Skeletal muscle tissue (tissue), 4 donors: ENCODE measurements around the gene EFCAB6. TPM values are rescaled to one million over a fixed set of nuclear protein-coding genes. Genes with fewer than 3 reads are reported as not detected.
A peak's percentile ranks its signal among the peaks of the same experiment; 100 is the strongest.

Source experiments
- H3K27ac ChIP-seq: one replicate; pipeline ENCODE4 v1.7.0; 2013; ENCODE audit warnings: mild to moderate bottlenecking, low read depth, low read length, inconsistent platforms
- H3K27me3 ChIP-seq, 3 donors: one replicate each; pipeline ENCODE4 v1.7.0; 2013; ENCODE audit warnings: low read length in 3 of 3; ENCODE audit not compliant: control insufficient read depth in 3 of 3, insufficient read depth in 3 of 3
- H3K36me3 ChIP-seq, 3 donors: one replicate each; pipeline ENCODE4 v1.7.0; 2013; ENCODE audit warnings: low read length in 3 of 3; ENCODE audit not compliant: control insufficient read depth in 3 of 3, insufficient read depth in 3 of 3
- H3K4me1 ChIP-seq, 3 donors: one replicate each; pipeline ENCODE4 v1.7.0; 2013; ENCODE audit warnings: low read length in 3 of 3, mild to moderate bottlenecking in 3 of 3; ENCODE audit not compliant: control insufficient read depth in 3 of 3, insufficient read depth in 3 of 3
- H3K4me3 ChIP-seq, 3 donors: one replicate each; pipeline ENCODE4 v1.7.0; 2013; ENCODE audit warnings: low read length in 3 of 3
- H3K9ac ChIP-seq, 3 donors: one replicate each; pipeline ENCODE4 v1.7.0; 2013; ENCODE audit warnings: low read length in 3 of 3, mild to moderate bottlenecking in 3 of 3, moderate library complexity in 2 of 3, low read depth in 1 of 3
- H3K9me3 ChIP-seq, 3 donors: one replicate each; pipeline ENCODE4 v1.7.0; 2013; ENCODE audit warnings: low read length in 3 of 3; ENCODE audit not compliant: control insufficient read depth in 3 of 3
- total RNA-seq: library from RNA; depleted of rRNA; stranded (reverse); fragments of >200 nt; gene quantifications from one replicate; pipeline ENCODE4 v1.2.3, GENCODE V29; 2014
- donor health status: Osteomylitis.

The EFCAB6 gene, protein sequence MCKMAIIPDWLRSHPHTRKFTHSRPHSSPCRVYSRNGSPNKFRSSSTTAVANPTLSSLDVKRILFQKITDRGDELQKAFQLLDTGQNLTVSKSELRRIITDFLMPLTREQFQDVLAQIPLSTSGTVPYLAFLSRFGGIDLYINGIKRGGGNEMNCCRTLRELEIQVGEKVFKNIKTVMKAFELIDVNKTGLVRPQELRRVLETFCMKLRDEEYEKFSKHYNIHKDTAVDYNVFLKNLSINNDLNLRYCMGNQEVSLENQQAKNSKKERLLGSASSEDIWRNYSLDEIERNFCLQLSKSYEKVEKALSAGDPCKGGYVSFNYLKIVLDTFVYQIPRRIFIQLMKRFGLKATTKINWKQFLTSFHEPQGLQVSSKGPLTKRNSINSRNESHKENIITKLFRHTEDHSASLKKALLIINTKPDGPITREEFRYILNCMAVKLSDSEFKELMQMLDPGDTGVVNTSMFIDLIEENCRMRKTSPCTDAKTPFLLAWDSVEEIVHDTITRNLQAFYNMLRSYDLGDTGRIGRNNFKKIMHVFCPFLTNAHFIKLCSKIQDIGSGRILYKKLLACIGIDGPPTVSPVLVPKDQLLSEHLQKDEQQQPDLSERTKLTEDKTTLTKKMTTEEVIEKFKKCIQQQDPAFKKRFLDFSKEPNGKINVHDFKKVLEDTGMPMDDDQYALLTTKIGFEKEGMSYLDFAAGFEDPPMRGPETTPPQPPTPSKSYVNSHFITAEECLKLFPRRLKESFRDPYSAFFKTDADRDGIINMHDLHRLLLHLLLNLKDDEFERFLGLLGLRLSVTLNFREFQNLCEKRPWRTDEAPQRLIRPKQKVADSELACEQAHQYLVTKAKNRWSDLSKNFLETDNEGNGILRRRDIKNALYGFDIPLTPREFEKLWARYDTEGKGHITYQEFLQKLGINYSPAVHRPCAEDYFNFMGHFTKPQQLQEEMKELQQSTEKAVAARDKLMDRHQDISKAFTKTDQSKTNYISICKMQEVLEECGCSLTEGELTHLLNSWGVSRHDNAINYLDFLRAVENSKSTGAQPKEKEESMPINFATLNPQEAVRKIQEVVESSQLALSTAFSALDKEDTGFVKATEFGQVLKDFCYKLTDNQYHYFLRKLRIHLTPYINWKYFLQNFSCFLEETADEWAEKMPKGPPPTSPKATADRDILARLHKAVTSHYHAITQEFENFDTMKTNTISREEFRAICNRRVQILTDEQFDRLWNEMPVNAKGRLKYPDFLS (N-terminal part only)
- total RNA-seq, result 1.6 TPM

DNA sequence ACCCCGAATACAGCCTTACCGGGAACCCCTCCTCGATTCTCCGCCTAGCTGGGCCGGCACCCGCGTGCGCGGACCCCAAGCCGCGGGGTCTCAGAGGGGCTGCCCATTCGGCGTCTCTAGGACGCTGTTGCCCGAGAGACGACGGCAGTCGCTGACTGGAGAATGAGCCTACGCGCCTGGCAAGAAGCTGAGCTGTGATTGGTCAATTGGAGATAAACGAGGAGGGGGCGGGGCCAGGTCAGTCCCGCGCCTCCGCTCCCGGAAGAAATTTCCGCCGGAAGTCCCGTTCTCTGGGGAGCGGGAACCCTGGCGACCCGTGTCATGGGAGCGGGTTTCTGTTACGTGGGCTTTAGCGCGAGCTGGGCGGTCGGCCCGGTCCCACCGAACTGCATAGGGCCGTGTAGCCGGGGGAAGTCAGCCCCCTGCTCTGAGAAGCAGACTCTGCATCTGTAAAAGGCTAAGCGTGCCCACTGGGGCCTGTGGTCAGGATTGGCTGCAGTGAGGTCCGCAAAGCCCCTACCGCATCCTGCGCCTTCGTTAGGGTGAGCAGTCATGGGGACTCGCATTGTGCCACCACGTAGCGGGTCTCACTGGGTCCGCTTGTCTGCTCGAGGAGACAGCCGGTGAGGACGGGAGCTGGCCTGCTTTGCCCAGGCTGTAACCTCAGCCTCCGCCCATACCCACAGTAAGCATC is at the start of gene EFCAB6:
Gene EFCAB6, minus strand, starts transcription at position 157 of the 694 bp plus-strand sequence. CDS start 29,987 bp downstream, outside the sequence.
- no peaks in the 10 kb centered on the region for H3K36me3 ChIP-seq
- peak within 1 kb of the TSS; percentile 67 for H3K27ac ChIP-seq
- H3K9ac ChIP-seq, result peak within 1 kb of the TSS; percentile 81 to 94 (median 93)
- no peaks in the 10 kb centered on the region for H3K9me3 ChIP-seq
- H3K4me3 ChIP-seq, result peak within 1 kb of the TSS; percentile 98 to 100 (median 100)
- H3K4me1 ChIP-seq, result peaks cover 13 to 19% (median 17%) of the 10 kb centered on the region in 3 donors
- peaks cover 0 to 2% (median 0%) of the 10 kb centered on the region in 3 donors for H3K27me3 ChIP-seq

DNA sequence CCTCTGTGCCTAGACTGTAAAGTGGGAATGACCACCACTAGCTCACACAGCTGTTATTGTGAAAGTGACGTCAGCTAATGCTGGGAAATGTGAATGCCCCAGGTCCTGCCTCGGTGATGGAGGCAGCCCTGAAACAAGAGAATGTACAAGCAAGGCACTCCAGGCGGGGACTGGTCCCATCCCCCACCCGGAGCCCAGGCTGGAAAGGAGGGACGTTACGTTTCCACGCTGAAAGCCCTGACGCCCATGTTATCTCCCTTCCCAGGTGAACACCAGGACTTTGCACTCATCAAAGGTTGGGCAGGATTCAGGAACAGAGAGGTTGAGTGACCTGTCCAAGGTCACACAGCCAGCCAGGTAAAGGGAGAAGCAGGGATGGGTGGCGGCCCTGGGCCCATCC is 49.4 kb upstream of the EFCAB6 start:
- H3K4me3 ChIP-seq, result no peak overlapping the region
- H3K4me1 ChIP-seq, result no peaks in the 10 kb centered on the region
- H3K9ac ChIP-seq, result no peak overlapping the region
- peaks cover 51 to 57% (median 51%) of the 10 kb centered on the region in 3 donors for H3K27me3 ChIP-seq
- H3K9me3 ChIP-seq, result no peaks in the 10 kb centered on the region
- H3K27ac ChIP-seq, result no peak overlapping the region
- no peaks in the 10 kb centered on the region for H3K36me3 ChIP-seq

DNA sequence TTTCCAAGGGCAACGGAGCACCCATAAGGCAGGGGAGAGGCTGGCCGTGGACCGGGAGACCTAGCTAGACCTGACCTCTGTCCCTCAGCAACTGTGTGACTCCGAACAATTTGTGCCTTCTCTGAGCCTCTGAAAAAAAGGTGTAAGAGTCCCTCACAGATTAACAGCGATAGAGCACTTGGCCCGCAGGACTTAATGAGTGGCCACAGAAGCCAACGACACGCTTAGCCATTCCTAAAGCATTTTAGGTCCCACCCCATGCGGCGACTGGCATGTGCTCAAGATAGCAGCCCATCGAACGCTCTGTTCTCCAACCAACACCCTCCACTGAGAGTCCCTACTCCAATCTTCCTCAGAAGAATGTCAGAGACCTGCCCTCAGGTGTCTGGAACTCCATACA is 48.7 kb upstream of the EFCAB6 start:
- peaks cover 51 to 57% (median 53%) of the 10 kb centered on the region in 3 donors for H3K27me3 ChIP-seq
- no peaks in the 10 kb centered on the region for H3K36me3 ChIP-seq
- H3K9ac ChIP-seq, result no peak overlapping the region
- no peaks in the 10 kb centered on the region for H3K9me3 ChIP-seq
- no peak overlapping the region for H3K27ac ChIP-seq
- H3K4me1 ChIP-seq, result no peaks in the 10 kb centered on the region
- H3K4me3 ChIP-seq, result no peak overlapping the region

DNA sequence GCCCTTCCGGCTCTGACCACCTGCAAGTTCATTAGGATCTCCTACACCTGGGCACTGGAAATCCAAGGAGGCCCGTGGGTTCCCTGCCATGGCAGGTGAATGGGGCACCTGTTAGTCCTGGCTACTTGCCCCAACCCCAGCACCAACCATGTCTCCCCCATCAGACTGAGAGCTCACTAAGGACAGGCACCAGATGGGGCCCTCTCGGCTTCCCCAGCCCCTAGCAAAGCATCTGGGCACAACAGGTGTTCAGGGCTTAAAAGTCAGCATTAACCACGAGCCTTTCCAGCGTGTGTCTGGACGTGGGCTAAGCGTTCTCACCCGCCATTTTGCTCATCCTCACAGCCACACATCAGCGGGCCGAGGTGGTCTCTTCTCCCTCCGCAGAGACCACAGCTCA is 48.0 kb upstream of the EFCAB6 start:
- Histone ChIP-seq H3K9me3 (no peaks in the 10 kb centered on the region), H3K36me3 (no peaks in the 10 kb centered on the region), H3K27me3 (peaks cover 51 to 58% (median 57%) of the 10 kb centered on the region in 3 donors), H3K4me3 (no peak overlapping the region), H3K27ac (no peak overlapping the region), H3K9ac (no peak overlapping the region), H3K4me1 (no peaks in the 10 kb centered on the region)

DNA sequence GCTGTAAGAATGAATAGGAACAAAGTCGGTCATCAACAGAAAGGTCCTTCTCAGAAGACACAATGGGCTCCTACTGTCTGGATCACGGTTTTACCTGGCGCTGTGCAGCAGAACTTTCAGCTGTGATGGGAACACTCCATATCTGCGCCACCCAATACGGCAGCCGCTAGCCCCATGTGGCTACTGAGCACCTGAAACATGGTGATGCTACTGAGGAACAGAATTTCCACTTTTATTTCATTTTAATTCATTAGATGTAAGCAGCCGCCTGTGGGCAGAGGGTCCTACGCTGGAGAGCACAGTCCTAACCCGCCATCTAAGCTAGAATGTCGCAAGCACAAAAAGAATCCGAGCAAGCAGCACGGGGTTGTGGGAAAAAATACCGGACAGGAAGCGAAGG is 47.5 kb upstream of the EFCAB6 start:
- H3K4me1 ChIP-seq, result no peaks in the 10 kb centered on the region
- no peak overlapping the region for H3K9ac ChIP-seq
- no peaks in the 10 kb centered on the region for H3K9me3 ChIP-seq
- no peaks in the 10 kb centered on the region for H3K36me3 ChIP-seq
- no peak overlapping the region for H3K4me3 ChIP-seq
- H3K27me3 ChIP-seq, result peaks cover 50 to 61% (median 53%) of the 10 kb centered on the region in 3 donors
- H3K27ac ChIP-seq, result no peak overlapping the region

DNA sequence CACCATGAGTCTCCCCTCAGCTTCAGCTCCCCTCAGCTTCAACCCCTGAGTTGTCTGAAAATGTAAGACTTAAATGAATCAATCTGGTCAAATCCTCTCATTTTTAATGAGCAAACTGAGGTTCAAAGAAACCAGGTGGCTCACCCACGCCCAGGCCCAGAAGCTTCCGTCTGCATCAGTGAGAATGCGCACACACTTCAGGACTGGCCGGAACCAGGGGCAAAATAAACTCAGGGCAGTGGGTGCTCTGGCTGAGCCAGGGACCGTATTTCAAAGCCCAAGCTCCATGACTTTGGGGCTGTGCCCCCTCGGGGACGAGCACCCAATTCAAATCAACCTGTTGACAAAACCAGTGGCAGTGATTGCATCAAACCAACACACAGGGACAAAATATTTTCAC is 47.1 kb upstream of the EFCAB6 start:
- Histone ChIP-seq H3K4me3 (no peak overlapping the region), H3K36me3 (no peaks in the 10 kb centered on the region), H3K9me3 (no peaks in the 10 kb centered on the region), H3K27me3 (peaks cover 49 to 64% (median 52%) of the 10 kb centered on the region in 3 donors), H3K4me1 (no peaks in the 10 kb centered on the region), H3K9ac (no peak overlapping the region), H3K27ac (no peak overlapping the region)

DNA sequence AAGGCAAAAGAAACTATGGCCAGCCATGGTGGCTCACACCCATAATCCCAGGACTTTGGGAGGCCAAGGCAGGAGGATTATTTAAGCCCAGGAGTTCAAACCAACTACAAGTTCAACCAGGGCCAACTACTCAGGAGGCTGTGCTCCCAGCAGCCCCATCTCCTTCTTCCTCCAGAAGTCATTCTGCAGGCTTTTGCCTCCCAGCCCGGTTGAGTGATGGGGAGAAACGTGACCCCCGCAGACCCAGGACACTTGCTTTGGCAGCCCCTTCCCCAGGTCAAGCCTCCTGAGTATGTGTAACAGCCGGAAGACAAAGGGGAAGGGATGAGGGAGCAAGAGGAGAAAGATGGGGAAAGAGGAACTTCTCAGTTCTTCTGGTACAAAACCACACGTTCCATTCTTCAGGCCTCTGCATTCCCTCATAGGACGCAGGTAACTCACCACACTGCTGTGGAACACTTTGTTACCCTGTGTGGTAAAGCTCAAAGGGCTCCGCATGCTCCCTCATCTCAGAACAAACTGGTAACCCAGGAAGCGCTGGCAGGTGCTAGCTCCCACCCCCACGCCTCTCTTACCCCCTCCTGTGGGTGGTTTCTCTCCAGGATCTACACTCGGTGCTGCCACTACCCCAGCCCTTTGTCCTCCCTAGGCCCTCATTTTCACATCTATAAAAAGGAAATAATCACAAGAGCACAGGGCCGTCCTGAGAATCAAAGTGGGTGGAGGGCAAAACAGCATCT is 46.2 kb upstream of the EFCAB6 start:
- no peak overlapping the region for H3K9ac ChIP-seq
- no peaks in the 10 kb centered on the region for H3K36me3 ChIP-seq
- no peak overlapping the region for H3K27ac ChIP-seq
- H3K9me3 ChIP-seq, result no peaks in the 10 kb centered on the region
- no peak overlapping the region for H3K4me3 ChIP-seq
- peaks cover 43 to 64% (median 47%) of the 10 kb centered on the region in 3 donors for H3K27me3 ChIP-seq
- no peaks in the 10 kb centered on the region for H3K4me1 ChIP-seq

DNA sequence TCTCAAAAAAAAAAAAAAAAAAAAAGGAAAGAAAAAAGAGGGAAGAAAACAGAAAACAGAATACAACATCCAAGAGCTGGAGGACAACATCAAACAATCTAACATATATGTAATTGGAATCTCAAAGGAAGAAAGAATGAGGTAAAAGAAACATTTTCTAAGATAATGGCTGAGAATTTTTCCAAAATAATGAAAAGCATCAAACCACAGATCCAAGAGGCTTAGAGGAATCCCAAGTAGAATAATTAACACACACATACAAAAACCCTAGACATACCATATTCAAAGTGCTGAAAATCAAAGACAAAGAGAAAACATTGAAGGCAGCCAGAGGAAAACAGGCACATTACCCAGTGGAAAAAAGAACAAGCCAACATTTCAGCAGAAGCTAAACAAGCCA is 45.3 kb upstream of the EFCAB6 start:
- H3K27me3 ChIP-seq, result peaks cover 45 to 67% (median 49%) of the 10 kb centered on the region in 3 donors
- no peak overlapping the region for H3K4me3 ChIP-seq
- no peaks in the 10 kb centered on the region for H3K9me3 ChIP-seq
- H3K36me3 ChIP-seq, result no peaks in the 10 kb centered on the region
- no peak overlapping the region for H3K9ac ChIP-seq
- H3K27ac ChIP-seq, result no peak overlapping the region
- no peaks in the 10 kb centered on the region for H3K4me1 ChIP-seq

DNA sequence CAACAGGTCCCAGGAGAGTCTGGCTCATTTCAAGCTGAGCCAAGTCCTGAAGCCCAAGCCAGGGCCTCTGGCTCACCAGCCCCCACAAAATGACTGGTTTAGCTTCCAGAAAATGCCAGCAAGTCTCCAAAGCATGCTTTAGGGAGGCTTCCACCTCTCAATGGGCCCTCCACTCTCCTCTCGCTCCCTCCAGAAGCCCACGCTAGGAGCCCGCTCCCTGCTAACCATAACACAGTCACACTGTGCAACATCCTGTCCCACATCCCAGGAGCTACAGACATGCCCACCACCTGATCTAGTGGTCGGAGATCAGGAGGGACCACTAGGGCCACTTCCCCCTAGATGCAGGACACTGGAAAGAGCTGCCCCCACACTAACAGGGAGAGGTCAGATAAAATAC is 43.3 kb upstream of the EFCAB6 start:
- Histone ChIP-seq H3K4me1 (no peaks in the 10 kb centered on the region), H3K27me3 (peaks cover 44 to 69% (median 49%) of the 10 kb centered on the region in 3 donors), H3K36me3 (no peaks in the 10 kb centered on the region), H3K4me3 (no peak overlapping the region), H3K27ac (no peak overlapping the region), H3K9me3 (no peaks in the 10 kb centered on the region), H3K9ac (no peak overlapping the region)
